ENCODE data around the gene HOXC10. TPM values are rescaled to one million over a fixed set of nuclear protein-coding genes. Genes with fewer than 3 reads are reported as not detected.

Gene HOXC10
- total and polyA plus RNA-seq, 2 of the 8 experiments (the other 6 are each of a cell fraction or from before 2014, with no cell fraction given): not detected

GRCh38 chr12:53949631-53950436 lies 35.1 kb upstream of the HOXC10 start (continued):
- TF ChIP-seq SIN3A (conservative IDR thresholded peaks at IDR 0.05 in 1 of 2, IDR thresholded peaks at IDR 0.05 in 1 of 2; ENCODE audit: low read depth in 1 of 2, low read length in 2 of 2): no peak
- TF ChIP-seq POU5F1 (IDR thresholded peaks at IDR 0.05; ENCODE audit: low read depth, low read length): no peak
- TF ChIP-seq JUND (IDR thresholded peaks at IDR 0.05; ENCODE audit: low read length): no peak
- no peak for TF ChIP-seq ZNF274 (IDR thresholded peaks at IDR 0.05; ENCODE audit: borderline replicate concordance, extremely low read depth, low read length)
- TF ChIP-seq SP4 (IDR thresholded peaks at IDR 0.05; ENCODE audit: low read length): no peak
